H9 (cell line): ENCODE measurements around the gene TANGO6. TPM values are rescaled to one million over a fixed set of nuclear protein-coding genes. Genes with fewer than 3 reads are reported as not detected.

ENCODE experiments used
- DNase-seq: peaks from one replicate; pipeline ENCODE4 v3.0.0-alpha.2; 2017
- H2AFZ ChIP-seq: one replicate; pipeline ENCODE4 v1.6.1; 2013; ENCODE audit warnings: mild to moderate bottlenecking, low read length, control low read depth, moderate library complexity
- H2AK5ac ChIP-seq: 2 replicates; pipeline ENCODE4 v1.6.1; 2013; ENCODE audit warnings: low read length, control low read depth, mixed read lengths; ENCODE audit not compliant: insufficient read length
- H2BK120ac ChIP-seq: one replicate; pipeline ENCODE4 v1.6.1; 2013; ENCODE audit warnings: low read depth, mild to moderate bottlenecking, low read length, control low read depth, inconsistent platforms; ENCODE audit not compliant: poor library complexity, severe bottlenecking
- H2BK12ac ChIP-seq: 2 replicates; pipeline ENCODE4 v1.6.1; 2013; ENCODE audit warnings: low read length, control low read depth, mixed read lengths, low read depth; ENCODE audit not compliant: insufficient read length
- H2BK15ac ChIP-seq: 2 replicates; pipeline ENCODE4 v1.6.1; 2013; ENCODE audit warnings: low read depth, low read length, control low read depth
- H2BK20ac ChIP-seq: one replicate; pipeline ENCODE4 v1.6.1; 2013; ENCODE audit warnings: low read depth, mild to moderate bottlenecking, low read length, control low read depth, inconsistent platforms; ENCODE audit not compliant: poor library complexity, severe bottlenecking
- H2BK5ac ChIP-seq: 2 replicates; pipeline ENCODE4 v1.6.1; 2013; ENCODE audit warnings: low read length, control low read depth, mixed read lengths; ENCODE audit not compliant: insufficient read length
- H3K14ac ChIP-seq: 2 replicates; pipeline ENCODE4 v1.6.1; 2013; ENCODE audit warnings: low read length, control low read depth; ENCODE audit not compliant: insufficient read depth
- H3K18ac ChIP-seq: 2 replicates; pipeline ENCODE4 v1.6.1; 2013; ENCODE audit warnings: low read depth, mild to moderate bottlenecking, mixed read lengths, low read length, control low read depth; ENCODE audit not compliant: insufficient read length
- H3K23ac ChIP-seq: 2 replicates; pipeline ENCODE4 v1.6.1; 2013; ENCODE audit warnings: low read length, control low read depth, mixed read lengths, low read depth; ENCODE audit not compliant: insufficient read length
- H3K23me2 ChIP-seq: 2 replicates; pipeline ENCODE4 v1.6.1; 2013; ENCODE audit warnings: low read depth, mild to moderate bottlenecking, mixed read lengths, low read length, control low read depth; ENCODE audit not compliant: insufficient read length, poor library complexity, severe bottlenecking
- H3K27ac ChIP-seq: 2 replicates; pipeline ENCODE4 v1.5.1; 2013; ENCODE audit warnings: low read length, control low read depth, mixed read lengths, low read depth; ENCODE audit not compliant: insufficient read length
- H3K27me3 ChIP-seq: 2 replicates; pipeline ENCODE4 v1.6.1; 2013; ENCODE audit warnings: low read length, control low read depth, inconsistent platforms; ENCODE audit not compliant: insufficient read depth
- H3K4ac ChIP-seq: 2 replicates; pipeline ENCODE4 v1.6.1; 2013; ENCODE audit warnings: low read depth, mild to moderate bottlenecking, control low read depth, inconsistent platforms, low read length, moderate library complexity
- H3K4me1 ChIP-seq: 2 replicates; pipeline ENCODE4 v1.6.1; 2013; ENCODE audit warnings: low read length, control low read depth, inconsistent platforms; ENCODE audit not compliant: insufficient read depth
- H3K4me2 ChIP-seq: 2 replicates; pipeline ENCODE4 v1.6.1; 2013; ENCODE audit warnings: low read length, control low read depth, mixed read lengths; ENCODE audit not compliant: insufficient read length, insufficient read depth
- H3K56ac ChIP-seq: 2 replicates; pipeline ENCODE4 v1.6.1; 2013; ENCODE audit warnings: low read depth, mild to moderate bottlenecking, mixed read lengths, low read length, control low read depth; ENCODE audit not compliant: insufficient read length
- H3K79me1 ChIP-seq: 2 replicates; pipeline ENCODE4 v1.6.1; 2013; ENCODE audit warnings: low read depth, mild to moderate bottlenecking, moderate library complexity, low read length, control low read depth, inconsistent platforms; ENCODE audit not compliant: insufficient read depth, poor library complexity, severe bottlenecking
- H3K79me2 ChIP-seq: 2 replicates; pipeline ENCODE4 v1.6.1; 2013; ENCODE audit warnings: low read length, control low read depth, inconsistent platforms; ENCODE audit not compliant: insufficient read depth
- H3K9ac ChIP-seq: 2 replicates; pipeline ENCODE4 v1.6.1; 2013; ENCODE audit warnings: low read length, control low read depth, mixed read lengths; ENCODE audit not compliant: insufficient read length; ENCODE audit errors: extremely low read depth
- H3K9me3 ChIP-seq: one replicate; pipeline ENCODE4 v1.6.1; 2013; ENCODE audit warnings: low read depth, low read length, inconsistent platforms; ENCODE audit not compliant: control insufficient read depth
- H3T11ph ChIP-seq: one replicate; pipeline ENCODE4 v1.6.1; 2013; ENCODE audit warnings: mild to moderate bottlenecking, low read length, control low read depth, inconsistent platforms
- H4K20me1 ChIP-seq: one replicate; pipeline ENCODE4 v1.6.1; 2013; ENCODE audit not compliant: control insufficient read depth, insufficient read length, insufficient read depth
- H4K5ac ChIP-seq: 2 replicates; pipeline ENCODE4 v1.6.1; 2013; ENCODE audit warnings: low read depth, mild to moderate bottlenecking, mixed read lengths, low read length, control low read depth; ENCODE audit not compliant: insufficient read length
- H4K8ac ChIP-seq: replicated peaks from 2 replicates; pipeline ENCODE4 v1.6.1; 2013; ENCODE audit warnings: low read length, control low read depth, mixed read lengths, low read depth; ENCODE audit not compliant: insufficient read length
- H4K91ac ChIP-seq: 2 replicates; pipeline ENCODE4 v1.6.1; 2013; ENCODE audit warnings: low read depth, mild to moderate bottlenecking, moderate library complexity, mixed read lengths, low read length, control low read depth; ENCODE audit not compliant: insufficient read length
- H3K27ac Mint-ChIP-seq, 3 experiments: 2 replicates in 2 of 3; 3 replicates in 1 of 3; pipeline ENCODE4 v1.8.0; 2020 to 2021; ENCODE audit warnings: mixed read lengths in 3 of 3, mild to moderate bottlenecking in 1 of 3, moderate library complexity in 1 of 3
- H3K27me3 Mint-ChIP-seq: 2 replicates; pipeline ENCODE4 v1.8.0; 2021; ENCODE audit warnings: low read depth, mild to moderate bottlenecking, moderate library complexity, mixed read lengths
- H3K36me3 Mint-ChIP-seq, 3 experiments: 2 replicates in 2 of 3; 3 replicates in 1 of 3; pipeline ENCODE4 v1.8.0; 2020 to 2021; ENCODE audit warnings: low read depth in 3 of 3, mixed read lengths in 3 of 3; ENCODE audit not compliant: insufficient read depth in 1 of 3
- H3K4me1 Mint-ChIP-seq, 2 experiments: 2 replicates each; pipeline ENCODE4 v1.8.0; 2020; ENCODE audit warnings: mixed read lengths in 2 of 2
- H3K4me3 Mint-ChIP-seq, 2 experiments: 2 replicates in 1 of 2; 3 replicates in 1 of 2; pipeline ENCODE4 v1.8.0; 2020 to 2021; ENCODE audit warnings: mild to moderate bottlenecking in 2 of 2, mixed read lengths in 2 of 2, moderate library complexity in 1 of 2
- H3K9me3 Mint-ChIP-seq, 2 experiments: 2 replicates in 1 of 2; 3 replicates in 1 of 2; pipeline ENCODE4 v1.8.0; 2020; ENCODE audit warnings: mild to moderate bottlenecking in 2 of 2, mixed read lengths in 2 of 2, moderate library complexity in 1 of 2
- WGBS: extraction: QIAGEN DNeasy Blood & Tissue Kit; methylation state at CpG from one replicate; pipeline ENCODE4 v1.1.7; 2013; ENCODE audit warnings: missing lambda C conversion rate, low lambda C conversion rate, mixed read lengths; ENCODE audit not compliant: insufficient read length; ENCODE audit errors: extremely low coverage; 5-methylcytosine and 5-hydroxymethylcytosine counted together
- total RNA-seq: library from RNA; stranded (reverse); gene quantifications from 2 replicates; pipeline ENCODE4 v1.2.1, GENCODE V29; 2021
- TF ChIP-seq, protein P1 (sequence below): fragments of 200-600 bp; sonication (generic); conservative IDR thresholded peaks from 3 replicates; pipeline ENCODE4 v1.8.0; 2021; ENCODE audit warnings: antibody characterized with exemption, mild to moderate bottlenecking

Gene TANGO6
- total RNA-seq, 1 experiment from 2014 or later: 12.0 TPM

GRCh38 chr16:68936736-68937631 is 93.7 kb downstream of the TANGO6 start:
- H2AFZ ChIP-seq: no peak overlapping the region
- no CpG with 5 or more reads among the region's 2 CpGs for WGBS

More at GRCh38 chr16:68936736-68937631, 93.7 kb downstream of the TANGO6 start:
- Histone ChIP-seq H3K27ac (no peak overlapping the region), H2BK20ac (no peak overlapping the region), H3K79me2 (no peaks in the 10 kb centered on the region), H3K56ac (no peak overlapping the region), H4K91ac (no peak overlapping the region), H3K79me1 (no peaks in the 10 kb centered on the region), H2BK5ac (no peak overlapping the region), H3K4me1 (no peaks in the 10 kb centered on the region), H2AK5ac (no peak overlapping the region), H4K20me1 (no peaks in the 10 kb centered on the region), H3K27me3 (no peaks in the 10 kb centered on the region), H2BK120ac (no peak overlapping the region), H3K23me2 (no peaks in the 10 kb centered on the region), H4K8ac (no peak overlapping the region), H2BK12ac (no peak overlapping the region), H3K23ac (no peak overlapping the region), H3K18ac (no peak overlapping the region), H3K4ac (no peak overlapping the region), H4K5ac (no peak overlapping the region), H3K4me2 (no peak overlapping the region), H3K9ac (no peak overlapping the region), H2BK15ac (no peak overlapping the region), H3T11ph (no peak overlapping the region), H3K9me3 (no peaks in the 10 kb centered on the region), H3K14ac (no peak overlapping the region)
- Mint-ChIP-seq H3K36me3 (peaks cover 11 to 19% (median 16%) of the 10 kb centered on the region in 3 experiments), H3K27me3 (no peaks in the 10 kb centered on the region; the same call in 1 of the 2 replicates), H3K27ac (peak overlapping the region in 2 of 3 experiments; percentile 55 to 75; a peak in 3 of 7 replicates), H3K4me3 (no peak overlapping the region), H3K9me3 (peaks cover 0 to 5% of the 10 kb centered on the region in 2 experiments; a peak in 2 of 5 replicates), H3K4me1 (peaks cover 0 to 5% of the 10 kb centered on the region in 2 experiments; a peak in 2 of 4 replicates)
- TF ChIP-seq, protein P1, sequence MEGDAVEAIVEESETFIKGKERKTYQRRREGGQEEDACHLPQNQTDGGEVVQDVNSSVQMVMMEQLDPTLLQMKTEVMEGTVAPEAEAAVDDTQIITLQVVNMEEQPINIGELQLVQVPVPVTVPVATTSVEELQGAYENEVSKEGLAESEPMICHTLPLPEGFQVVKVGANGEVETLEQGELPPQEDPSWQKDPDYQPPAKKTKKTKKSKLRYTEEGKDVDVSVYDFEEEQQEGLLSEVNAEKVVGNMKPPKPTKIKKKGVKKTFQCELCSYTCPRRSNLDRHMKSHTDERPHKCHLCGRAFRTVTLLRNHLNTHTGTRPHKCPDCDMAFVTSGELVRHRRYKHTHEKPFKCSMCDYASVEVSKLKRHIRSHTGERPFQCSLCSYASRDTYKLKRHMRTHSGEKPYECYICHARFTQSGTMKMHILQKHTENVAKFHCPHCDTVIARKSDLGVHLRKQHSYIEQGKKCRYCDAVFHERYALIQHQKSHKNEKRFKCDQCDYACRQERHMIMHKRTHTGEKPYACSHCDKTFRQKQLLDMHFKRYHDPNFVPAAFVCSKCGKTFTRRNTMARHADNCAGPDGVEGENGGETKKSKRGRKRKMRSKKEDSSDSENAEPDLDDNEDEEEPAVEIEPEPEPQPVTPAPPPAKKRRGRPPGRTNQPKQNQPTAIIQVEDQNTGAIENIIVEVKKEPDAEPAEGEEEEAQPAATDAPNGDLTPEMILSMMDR: no peak
- no peak for DNase-seq
